SW 1271 (cell line): Measurements from ENCODE around the gene SAFB2.
"Not testable (repeated sequence)": the region's sequence is repeated elsewhere in the genome, so short reads cannot be mapped to it uniquely, and the experiment has no call there.

Experiments
- DNase-seq, 2 experiments: peaks; one replicate each; lab custom pipeline; 2025; lab: John Stamatoyannopoulos, UW

The SAFB2 gene

GRCh38 chr19:5632657-5633056 is 10.1 kb upstream of the SAFB2 start:
- DNase-seq, result no peak

GRCh38 chr19:5632241-5632612 is 9.7 kb upstream of the SAFB2 start:
- DNase-seq, result no peak

GRCh38 chr19:5631567-5632240 is 9.1 kb upstream of the SAFB2 start:
- no peak for DNase-seq

GRCh38 chr19:5628919-5629481 is 6.4 kb upstream of the SAFB2 start:
- DNase-seq, result no peak

GRCh38 chr19:5628461-5628860 is 5.9 kb upstream of the SAFB2 start:
- no peak for DNase-seq

GRCh38 chr19:5627395-5627904 is 4.9 kb upstream of the SAFB2 start:
- DNase-seq, result no peak

- no peak for DNase-seq
Observed at GRCh38 chr19:5625641-5626040, 3.1 kb upstream of the SAFB2 start.

GRCh38 chr19:5624741-5625278 is 2.2 kb upstream of the SAFB2 start:
- no peak for DNase-seq

GRCh38 chr19:5624018-5624663 is 1.6 kb upstream of the SAFB2 start:
- DNase-seq, result peak in 1 of 2 experiments; percentile 8

- DNase-seq, result peak in 1 of 2 experiments; percentile 3
Observed at GRCh38 chr19:5623397-5624017, 931 bp upstream of the SAFB2 start.

GRCh38 chr19:5621945-5622464 is 571 bp downstream of the SAFB2 start:
- no peak for DNase-seq

GRCh38 chr19:5621311-5621944 is 1.1 kb downstream of the SAFB2 start:
- no peak for DNase-seq

- DNase-seq, result no peak
Observed at GRCh38 chr19:5619946-5620345, 2.6 kb downstream of the SAFB2 start.

- DNase-seq, result no peak
Observed at GRCh38 chr19:5618591-5618990, 4.0 kb downstream of the SAFB2 start.

GRCh38 chr19:5617080-5617479 is 5.5 kb downstream of the SAFB2 start:
- no peak for DNase-seq

GRCh38 chr19:5615756-5616327 is 6.7 kb downstream of the SAFB2 start:
- DNase-seq, result no peak

GRCh38 chr19:5612891-5613865 is 9.4 kb downstream of the SAFB2 start:
- DNase-seq, result no peak

GRCh38 chr19:5609881-5610448 is 12.6 kb downstream of the SAFB2 start:
- DNase-seq, result no peak

- DNase-seq, result not testable (repeated sequence)
Observed at GRCh38 chr19:5608766-5609165, 13.8 kb downstream of the SAFB2 start.

- no peak for DNase-seq
Observed at GRCh38 chr19:5608291-5608690, 14.3 kb downstream of the SAFB2 start.
